A549 treated with GW870086 at 1 μM for 4 hours (cell line): Measurements from ENCODE around the gene KRR1. TPM values are rescaled to one million over a fixed set of nuclear protein-coding genes. Genes with fewer than 3 reads are reported as not detected.

Experiments used
- total RNA-seq: library from RNA; stranded (reverse); fragments of 200-300 nt; extraction: Qiagen RNA extraction; gene quantifications from 5 replicates; pipeline ENCODE4 v1.2.3, GENCODE V29; 2022; ENCODE audit warnings: low read depth

Gene KRR1
- 54.2 to 81.3 TPM (median 61.6 TPM) in 5 replicates for total RNA-seq

DNA sequence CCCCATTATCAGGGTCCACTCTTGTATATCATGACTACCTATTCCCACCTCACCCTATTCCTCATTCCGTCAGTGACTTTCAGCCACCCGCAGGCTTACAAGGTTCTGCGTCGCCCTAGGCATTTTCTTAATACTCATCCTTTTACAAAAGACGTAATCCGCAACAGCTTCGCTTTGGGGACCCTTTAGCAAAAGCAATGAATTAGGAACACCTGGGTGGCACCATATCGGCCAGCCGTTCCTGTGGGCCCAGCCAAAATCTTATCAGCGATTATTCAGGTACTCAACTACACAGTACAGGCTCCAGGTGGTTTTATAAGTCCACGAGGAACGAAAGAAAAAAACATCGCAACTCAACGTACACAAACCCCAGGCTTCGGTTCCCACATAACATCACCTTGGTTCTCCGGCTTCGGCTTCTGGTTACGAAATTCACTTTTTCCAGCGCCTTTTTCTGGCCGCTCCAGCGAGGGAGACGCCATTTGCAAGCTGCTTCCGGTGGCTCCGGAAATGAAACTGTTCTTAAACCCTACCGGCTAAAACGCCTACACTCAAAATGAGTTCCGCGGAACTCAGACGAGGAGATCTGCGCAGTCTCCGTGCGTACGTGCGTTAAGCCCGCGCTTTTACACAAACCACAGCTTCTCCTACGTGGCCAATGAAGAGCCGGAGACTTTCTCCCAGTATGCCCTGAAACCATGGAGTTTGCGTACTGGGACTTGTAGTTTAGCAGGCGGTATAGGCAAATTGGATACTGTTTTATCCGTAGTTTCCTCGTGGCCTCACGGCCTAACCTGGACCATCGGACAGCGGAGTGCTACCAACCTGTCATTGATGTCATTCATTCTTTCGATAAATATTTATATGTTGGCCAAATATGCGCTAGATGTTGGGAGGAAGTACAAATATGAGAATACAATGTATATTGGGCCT lies at the start of gene KRR1:
Gene KRR1, minus strand, starts transcription at position 494 of the 933 bp plus-strand sequence. Its CDS starts 12 bp downstream, at position 482.

DNA sequence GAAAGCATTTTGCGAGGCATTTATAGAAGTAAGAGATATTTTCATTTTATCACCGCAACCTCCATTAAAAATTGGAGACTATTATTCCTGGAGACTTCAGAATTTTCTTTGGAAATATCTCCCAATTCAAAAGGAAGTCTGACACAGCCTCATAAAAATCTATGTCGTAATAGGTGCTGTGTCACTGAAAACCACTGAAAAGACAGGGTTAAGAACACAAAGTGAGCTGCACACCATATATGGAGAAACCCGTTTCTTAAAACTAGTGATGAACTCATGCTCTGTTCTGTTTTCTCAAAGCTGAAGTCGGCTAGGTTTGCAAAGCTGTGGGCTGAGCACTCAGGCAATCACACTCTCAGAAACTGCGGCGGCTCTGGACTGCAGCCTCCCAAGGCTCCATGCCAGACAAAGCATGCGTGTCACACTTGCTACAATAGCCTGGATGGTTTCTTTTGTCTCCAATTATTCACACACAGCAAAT lies 30.9 kb downstream of the KRR1 start, which contains the start of gene GLIPR1:
Gene GLIPR1, plus strand, starts transcription at position 287 of the 481 bp plus-strand sequence. Its CDS starts 126 bp downstream, at position 413.

Other genes with a start within 250 kb of the KRR1 start
- 0.38 to 2.1 TPM (median 1.2 TPM) in 5 replicates for gene CAPS2, start 181.3 kb downstream of the KRR1 start, total RNA-seq
- not detected in 5 replicates for gene GLIPR1L1, start 176.9 kb downstream of the KRR1 start, total RNA-seq
- gene GLIPR1L2, start 120.5 kb downstream of the KRR1 start, total RNA-seq, result 0.11 to 0.24 TPM (median 0.22 TPM) in 5 replicates
- 25.6 to 33.9 TPM (median 29.8 TPM) in 5 replicates for gene GLIPR1, start 30.9 kb downstream of the KRR1 start, total RNA-seq